H1 (cell line): ENCODE data around the gene PTPN7. TPM values are rescaled to one million over a fixed set of nuclear protein-coding genes. Genes with fewer than 3 reads are reported as not detected.

Experiments
- CREB1 ChIP-seq: IDR thresholded peaks from 2 replicates; pipeline ENCODE4 v1.6.1; 2012; ENCODE audit warnings: inconsistent platforms
- GABPA ChIP-seq: IDR thresholded peaks from 2 replicates; pipeline ENCODE4 v1.6.1; 2011; ENCODE audit warnings: mild to moderate bottlenecking, low read length, moderate library complexity, borderline replicate concordance; ENCODE audit not compliant: insufficient read depth
- KDM5A ChIP-seq: fragments of 200-600 bp; IDR thresholded peaks from 2 replicates; pipeline ENCODE4 v1.7.1; 2012; ENCODE audit warnings: mild to moderate bottlenecking, low read length, inconsistent platforms, mixed read lengths
- SIX5 ChIP-seq: IDR thresholded peaks from 2 replicates; pipeline ENCODE4 v1.6.1; 2011; ENCODE audit warnings: mild to moderate bottlenecking, low read depth, low read length
- polyA plus RNA-seq, 7 experiments: library from polyadenylated mRNA; depleted of rRNA in 3 of 7; stranded (reverse) in 5 of 7; unstranded in 2 of 7; fragments of >200 nt in 5 of 7; fragments of 200-250 nt in 2 of 7; gene quantifications; 1 replicate in 5 of 7; 2 replicates in 1 of 7; 4 replicates in 1 of 7; pipeline versions ENCODE4 v1.2.1 to v1.2.3, GENCODE V29; 2011 to 2013; ENCODE audit warnings: missing spikeins in 2 of 7, mixed read lengths in 2 of 7
- total RNA-seq: library from RNA; stranded (reverse); fragmentation: NEBNext Ultra II Directional; extraction: Animal tissue kit (Norgen Biotek cat#: 25700); gene quantifications from 2 replicates; pipeline ENCODE4 v1.2.1, GENCODE V29; 2021

Gene PTPN7
- total and polyA plus RNA-seq, 2 of the 8 experiments (the other 6 are each of a cell fraction or from before 2014, with no cell fraction given) = 0.20 TPM; not detected in 1

- TF ChIP-seq GABPA (no peak), KDM5A (no peak), CREB1 (no peak), SIX5 (no peak)
Measured at GRCh38 chr1:202176949-202177927, 16.8 kb upstream of the PTPN7 start (continued).
